ENCODE measurements around the gene MBD3. TPM values are rescaled to one million over a fixed set of nuclear protein-coding genes. Genes with fewer than 3 reads are reported as not detected.
A peak's percentile ranks its signal among the peaks of the same experiment; 100 is the strongest.

Gene MBD3
- total RNA-seq, 1 experiment from 2014 or later: 191 TPM

DNA sequence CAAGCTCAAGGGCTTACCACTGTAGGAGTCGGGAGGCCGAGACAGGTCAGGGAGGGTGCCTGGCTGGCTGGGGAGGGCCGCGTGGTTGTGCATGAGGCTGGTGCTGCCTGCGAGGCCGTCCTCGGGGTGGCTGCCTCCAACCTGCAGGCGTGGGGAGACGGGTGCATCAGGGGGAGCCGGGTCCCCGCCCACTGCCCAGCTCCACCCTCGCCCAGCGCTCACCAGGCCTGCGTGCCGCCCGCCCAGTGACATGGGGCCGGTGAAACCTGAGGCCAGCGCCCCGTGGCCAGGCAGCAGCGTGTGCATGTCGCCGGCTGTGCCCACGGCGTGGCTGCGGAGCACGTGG, 26.4 kb upstream of the MBD3 start:
- DNase-seq (ENCODE audit: low read depth): no peak

- DNase-seq (ENCODE audit: low read depth): no peak
Observed at GRCh38 chr19:1618157-1619093, 25.8 kb upstream of the MBD3 start.

DNA sequence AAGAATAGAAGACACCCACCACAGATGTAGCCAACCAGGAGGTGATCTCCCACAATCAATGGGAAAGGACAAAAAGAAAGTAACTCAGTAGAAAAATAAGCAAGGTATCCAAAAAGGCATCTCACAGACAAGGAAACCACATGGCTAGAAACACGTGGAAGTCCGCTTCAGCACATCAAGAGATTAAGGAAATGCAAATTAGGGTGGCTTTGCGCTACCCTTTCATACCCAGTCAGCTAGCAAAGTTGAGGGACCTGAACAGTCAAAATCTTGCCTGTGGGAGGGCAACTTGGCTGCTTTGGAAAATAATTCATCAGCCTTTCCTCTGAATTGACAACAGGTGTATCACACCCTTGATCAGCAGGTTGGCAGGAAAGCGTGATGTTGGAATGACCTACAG, 24.2 kb upstream of the MBD3 start:
- DNase-seq (ENCODE audit: low read depth): no peak

DNA sequence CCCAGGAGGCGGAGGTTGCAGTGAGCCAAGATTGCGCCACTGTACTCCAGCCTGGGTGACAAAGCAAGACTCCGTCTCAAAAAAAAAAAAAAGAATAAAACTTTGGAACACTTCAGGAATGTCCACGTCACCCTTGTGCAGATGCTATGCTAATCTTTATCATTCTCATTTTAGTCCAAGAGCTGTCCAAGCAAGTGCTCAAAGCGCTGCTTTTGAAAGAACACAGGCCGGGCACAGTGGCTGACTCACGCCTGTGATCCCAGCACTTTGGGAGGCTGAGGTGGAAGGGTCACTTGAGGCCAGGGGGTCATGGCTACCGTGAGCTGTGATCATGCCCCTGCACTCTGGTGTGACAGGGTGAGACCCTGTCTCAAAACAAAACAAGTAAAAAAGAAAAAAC, 23.7 kb upstream of the MBD3 start:
- no peak for DNase-seq (ENCODE audit: low read depth)

DNA sequence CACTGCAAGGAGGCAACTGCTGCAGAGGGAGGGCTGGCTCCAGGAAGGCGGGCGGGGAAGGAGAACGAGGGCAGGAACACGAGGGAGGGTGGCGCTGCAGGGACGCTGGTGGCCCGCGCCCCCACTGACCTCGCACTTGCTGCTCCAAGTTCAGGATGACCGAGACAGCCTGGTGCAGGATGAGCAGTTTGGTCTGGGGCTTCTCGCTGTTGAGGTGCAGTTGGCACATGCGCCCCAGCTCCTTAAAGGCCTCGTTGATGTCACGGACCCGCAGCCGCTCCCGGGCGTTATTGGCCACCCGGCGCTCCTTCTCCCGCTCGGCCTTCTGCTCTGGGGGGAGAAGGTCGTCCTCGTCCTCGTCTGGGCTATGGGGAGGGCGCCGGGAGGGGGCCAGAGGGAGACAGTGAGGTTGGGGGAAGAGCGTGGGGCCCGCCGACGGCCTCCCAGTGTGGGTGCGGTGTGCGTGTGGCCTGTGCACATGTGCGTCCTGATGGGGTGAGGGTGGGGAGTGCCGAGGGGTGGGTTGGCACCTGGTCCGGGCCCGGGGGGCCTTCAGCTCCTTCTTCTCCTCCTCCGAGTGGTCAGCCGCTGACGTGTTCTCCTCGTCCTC, 22.6 kb upstream of the MBD3 start:
- no peak for DNase-seq (ENCODE audit: low read depth)

- DNase-seq (ENCODE audit: low read depth): no peak
Observed at GRCh38 chr19:1613808-1614570, 21.3 kb upstream of the MBD3 start.

- no peak for DNase-seq (ENCODE audit: low read depth)
Observed at GRCh38 chr19:1613146-1613545, 20.5 kb upstream of the MBD3 start.

DNA sequence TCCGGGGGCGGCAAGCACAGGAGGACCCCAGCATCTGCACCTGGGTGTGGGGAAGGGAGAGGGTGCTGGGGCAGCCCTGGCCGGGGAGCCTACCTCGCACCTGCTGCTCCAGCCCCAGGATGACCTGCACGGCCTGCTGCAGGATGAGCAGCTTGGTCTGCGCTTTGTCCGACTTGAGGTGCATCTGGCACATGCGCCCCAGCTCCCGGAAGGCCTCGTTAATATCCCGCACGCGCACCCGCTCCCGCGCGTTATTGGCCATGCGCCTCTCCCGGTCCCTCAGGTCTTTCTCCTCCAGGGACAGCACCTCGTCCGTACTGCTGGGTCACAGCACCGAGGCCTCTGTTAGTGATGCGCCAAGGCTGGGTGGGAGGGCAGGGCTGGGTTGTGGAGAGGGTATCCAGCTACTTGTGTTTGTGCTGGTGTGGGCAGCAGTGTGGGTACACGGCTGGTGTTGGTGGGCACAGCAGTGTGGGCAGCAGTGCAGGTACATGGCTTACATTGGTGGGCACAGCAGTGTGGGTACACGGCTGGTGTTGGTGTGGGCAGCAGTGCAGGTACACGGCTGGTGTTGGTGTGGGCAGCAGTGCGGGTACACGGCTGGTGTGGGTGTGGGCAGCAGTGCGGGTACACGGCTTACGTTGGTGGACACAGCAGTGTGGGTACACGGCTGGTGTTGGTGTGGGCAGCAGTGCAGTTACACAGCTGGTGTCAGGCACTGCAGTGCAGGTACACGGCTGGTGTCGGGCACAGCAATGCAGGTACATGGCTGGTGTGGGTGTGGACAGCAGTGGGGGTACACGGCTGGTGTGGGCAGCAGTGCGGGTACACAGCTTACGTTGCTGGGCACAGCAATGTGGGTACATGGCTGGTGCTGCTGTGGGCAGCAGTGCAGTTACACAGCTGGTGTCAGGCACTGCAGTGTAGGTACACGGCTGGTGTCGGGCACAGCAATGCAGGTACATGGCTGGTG, 19.7 kb upstream of the MBD3 start:
- no peak for DNase-seq (ENCODE audit: low read depth)

DNA sequence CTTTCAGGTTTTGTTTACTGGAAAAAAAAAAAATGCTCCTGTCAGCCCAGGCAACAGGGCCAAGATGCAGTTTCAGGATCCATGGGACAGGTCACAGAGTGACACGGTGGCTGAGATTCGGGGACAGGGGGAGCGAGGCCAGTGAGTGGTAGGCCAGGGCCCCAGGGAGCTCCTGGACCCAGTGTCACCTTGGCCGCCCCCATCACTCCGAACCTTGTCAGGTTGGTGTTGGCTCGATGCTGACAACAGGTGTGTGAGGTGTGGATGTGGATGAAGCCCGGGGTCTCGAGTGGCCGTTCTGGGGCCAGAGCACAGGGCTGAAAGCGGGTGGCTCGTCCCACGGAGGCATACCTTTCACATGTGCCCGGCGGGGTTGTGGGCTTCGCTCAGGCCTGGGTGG, 18.7 kb upstream of the MBD3 start:
- no peak for DNase-seq (ENCODE audit: low read depth)

GRCh38 chr19:1610579-1610978, 17.9 kb upstream of the MBD3 start:
- no peak for DNase-seq (ENCODE audit: low read depth)

DNA sequence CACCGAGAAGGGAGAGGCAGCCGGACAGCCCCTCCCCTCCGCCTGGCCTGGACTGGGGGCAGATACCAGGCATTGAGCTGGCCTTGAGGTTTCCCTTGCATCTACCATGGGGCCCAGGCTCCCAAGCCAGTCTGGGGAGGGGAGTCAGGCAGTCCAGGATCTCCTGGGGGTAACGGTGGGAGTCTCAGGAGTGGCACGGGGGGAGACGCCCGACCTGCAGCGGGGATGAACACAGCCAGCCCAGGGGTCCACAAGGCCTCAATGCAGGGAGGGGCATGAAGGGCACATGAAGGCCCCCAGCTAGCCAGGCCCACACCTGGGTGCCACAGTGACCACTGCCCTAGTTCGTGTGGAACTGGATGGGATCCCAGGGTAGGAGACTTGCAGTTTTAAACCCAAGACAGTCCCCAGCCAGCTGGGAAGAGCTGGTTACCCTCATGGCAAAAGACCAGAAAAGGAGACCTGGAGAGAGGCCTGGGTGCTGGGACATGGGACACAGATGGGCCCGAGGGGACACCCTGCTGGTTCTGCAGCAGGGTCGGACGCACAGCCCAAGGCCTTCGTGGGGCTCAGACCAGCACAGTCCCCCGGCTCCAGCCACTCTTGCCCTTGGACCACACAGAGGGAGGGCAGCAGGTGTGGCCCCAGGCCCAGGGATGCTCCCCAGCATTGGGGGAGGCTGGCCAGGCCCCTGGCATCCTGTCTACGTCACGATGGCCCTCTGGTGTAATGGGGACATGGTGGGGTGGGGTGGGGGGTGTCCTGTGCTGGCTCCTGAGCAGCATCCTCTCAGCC, 17.2 kb upstream of the MBD3 start:
- DNase-seq (ENCODE audit: low read depth): no peak

DNA sequence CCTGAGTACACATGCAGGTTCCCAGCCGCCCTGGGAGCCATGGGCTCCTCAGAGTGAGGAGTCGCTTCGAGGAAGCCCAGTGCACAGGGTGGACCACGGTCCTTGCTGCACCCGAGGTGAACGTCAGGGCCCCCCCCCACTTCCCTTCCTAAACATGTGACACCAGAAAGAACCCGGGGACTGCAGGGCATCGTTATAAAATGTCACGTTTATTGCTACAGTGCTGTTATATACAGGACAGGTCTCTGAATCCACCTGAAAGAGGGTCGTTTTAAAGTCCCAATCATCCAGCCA, 16.4 kb upstream of the MBD3 start:
- DNase-seq (ENCODE audit: low read depth): no peak

- DNase-seq (ENCODE audit: low read depth): no peak
Observed at GRCh38 chr19:1608359-1609102, 15.9 kb upstream of the MBD3 start.

- no peak for DNase-seq (ENCODE audit: low read depth)
Observed at GRCh38 chr19:1606138-1606651, 13.5 kb upstream of the MBD3 start.

DNA sequence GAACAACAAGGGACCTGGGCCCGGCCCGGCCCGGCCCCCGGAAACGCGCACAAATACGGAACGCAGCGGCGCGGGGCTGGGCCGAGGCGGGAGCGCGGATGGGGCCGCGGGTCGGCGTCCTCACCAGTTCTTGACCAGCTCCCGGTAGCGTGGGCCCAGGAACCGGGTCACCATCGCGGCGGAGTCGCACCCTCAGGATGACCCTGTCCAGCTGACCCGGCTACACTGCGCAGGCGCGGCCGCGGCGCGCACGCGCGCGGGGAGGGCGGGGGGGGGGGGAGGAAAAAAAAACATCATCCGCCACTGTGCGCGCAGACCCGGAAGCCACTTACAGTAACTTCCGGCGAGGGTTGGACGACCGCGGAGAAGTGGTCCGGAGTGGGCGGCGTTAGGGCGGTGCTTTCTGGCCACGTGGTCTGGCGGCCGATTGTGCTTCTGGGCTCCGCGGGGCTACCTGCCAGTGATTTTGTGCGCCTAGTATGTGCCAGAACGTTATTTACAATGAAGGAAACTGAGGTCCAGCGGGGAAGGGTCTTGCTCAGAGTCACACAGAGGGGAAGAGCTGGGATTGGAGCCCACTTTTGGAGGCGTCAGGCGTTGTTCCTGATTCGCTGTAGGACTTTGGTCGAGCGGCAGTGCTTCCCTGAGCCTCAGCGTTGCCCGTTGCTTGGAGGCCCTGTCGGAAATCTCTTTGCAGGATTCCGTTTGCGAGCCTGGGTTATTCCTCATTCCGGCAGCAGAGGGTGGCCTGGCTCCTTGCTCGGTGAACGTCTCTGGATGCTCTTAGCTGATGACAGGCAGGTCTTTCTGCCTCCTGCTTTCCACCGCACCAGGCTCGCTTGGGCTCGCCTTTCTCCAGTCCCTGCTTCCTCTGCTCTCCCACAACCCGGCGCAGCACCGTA, 12.8 kb upstream of the MBD3 start, which contains the start of gene UQCR11:
Gene UQCR11, minus strand, starts transcription at position 227 of the 902 bp plus-strand sequence. Its CDS starts 53 bp downstream, at position 174.
- DNase-seq (ENCODE audit: low read depth): peak; percentile 92

DNA sequence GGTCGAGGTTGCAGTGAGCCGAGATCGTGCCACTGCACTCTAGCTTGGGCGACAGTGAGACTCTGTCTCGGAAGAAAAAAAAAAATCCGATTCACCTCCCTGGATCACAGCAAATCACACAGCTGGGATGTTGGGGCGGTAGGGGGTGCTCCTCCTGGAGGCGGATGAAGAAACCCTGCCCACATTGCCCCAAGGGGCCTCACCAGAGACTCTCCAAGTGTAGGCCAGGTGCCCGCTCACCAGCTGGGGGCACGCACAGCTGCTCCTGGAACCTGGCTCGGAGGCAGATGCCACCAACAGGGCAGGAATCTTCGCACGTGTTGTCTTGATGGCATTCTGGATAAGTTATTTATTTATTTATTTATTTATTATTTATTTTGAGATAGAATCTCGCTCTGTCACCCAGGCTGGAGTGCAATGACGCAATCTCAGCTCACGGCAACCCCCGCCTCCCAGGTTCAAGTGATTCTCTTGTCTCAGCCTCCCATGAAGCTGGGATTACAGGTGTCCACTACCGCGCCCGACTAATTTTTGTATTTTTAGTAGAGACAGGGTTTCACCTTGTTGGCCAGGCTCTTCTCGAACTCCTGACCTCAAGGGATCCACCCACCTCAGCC, 9.5 kb upstream of the MBD3 start:
- DNase-seq (ENCODE audit: low read depth): no peak

DNA sequence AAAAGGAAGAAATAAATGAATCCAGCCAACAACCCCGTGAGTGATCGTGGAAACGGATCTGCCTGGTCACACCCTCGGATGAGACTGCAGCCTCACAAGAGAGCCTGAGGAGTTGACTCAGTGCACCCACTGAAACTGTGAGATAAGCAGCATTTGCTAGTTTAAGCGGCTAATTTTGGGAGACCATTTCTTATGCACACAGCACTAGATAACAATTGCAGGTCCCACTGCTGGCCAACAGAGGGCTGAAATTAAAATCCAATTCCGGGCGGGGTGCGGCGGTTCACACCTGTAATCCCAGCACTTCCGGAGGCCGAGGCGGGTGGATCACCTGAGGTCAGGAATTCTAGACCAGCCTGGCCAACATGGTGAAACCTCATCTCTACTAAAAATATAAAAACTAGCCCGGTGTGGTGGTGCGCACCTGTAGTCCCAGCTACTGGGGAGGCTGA, 9.0 kb upstream of the MBD3 start:
- no peak for DNase-seq (ENCODE audit: low read depth)

DNA sequence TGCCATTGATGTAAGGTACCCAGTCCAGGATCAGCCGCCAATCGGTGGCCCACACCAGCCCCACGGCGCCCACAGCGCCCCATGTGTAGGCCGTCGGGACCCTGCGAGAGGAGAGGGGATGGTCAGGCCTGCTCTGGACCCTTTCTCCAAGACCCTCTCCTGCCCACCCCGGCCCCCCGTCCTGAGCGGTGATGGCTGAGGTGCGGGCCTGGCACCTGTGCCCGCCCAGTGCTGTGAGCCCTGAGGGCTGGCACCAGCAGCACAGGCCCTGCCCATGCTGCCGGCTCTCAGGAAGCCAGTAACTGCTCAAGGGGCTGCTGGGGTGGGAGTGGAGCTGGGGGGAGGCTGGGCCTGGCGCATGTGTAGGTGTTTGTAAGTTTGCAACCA, 6.8 kb upstream of the MBD3 start:
- no peak for DNase-seq (ENCODE audit: low read depth)

Measured in LHCN-M2 (cell line).